SK-N-DZ (cell line): ENCODE measurements around the gene PRICKLE2.

ENCODE experiments used
- DNase-seq: peaks from one replicate; pipeline ENCODE4 v3.0.0-alpha.2; 2015; ENCODE audit warnings: low spot score

PRICKLE2 gene

DNA sequence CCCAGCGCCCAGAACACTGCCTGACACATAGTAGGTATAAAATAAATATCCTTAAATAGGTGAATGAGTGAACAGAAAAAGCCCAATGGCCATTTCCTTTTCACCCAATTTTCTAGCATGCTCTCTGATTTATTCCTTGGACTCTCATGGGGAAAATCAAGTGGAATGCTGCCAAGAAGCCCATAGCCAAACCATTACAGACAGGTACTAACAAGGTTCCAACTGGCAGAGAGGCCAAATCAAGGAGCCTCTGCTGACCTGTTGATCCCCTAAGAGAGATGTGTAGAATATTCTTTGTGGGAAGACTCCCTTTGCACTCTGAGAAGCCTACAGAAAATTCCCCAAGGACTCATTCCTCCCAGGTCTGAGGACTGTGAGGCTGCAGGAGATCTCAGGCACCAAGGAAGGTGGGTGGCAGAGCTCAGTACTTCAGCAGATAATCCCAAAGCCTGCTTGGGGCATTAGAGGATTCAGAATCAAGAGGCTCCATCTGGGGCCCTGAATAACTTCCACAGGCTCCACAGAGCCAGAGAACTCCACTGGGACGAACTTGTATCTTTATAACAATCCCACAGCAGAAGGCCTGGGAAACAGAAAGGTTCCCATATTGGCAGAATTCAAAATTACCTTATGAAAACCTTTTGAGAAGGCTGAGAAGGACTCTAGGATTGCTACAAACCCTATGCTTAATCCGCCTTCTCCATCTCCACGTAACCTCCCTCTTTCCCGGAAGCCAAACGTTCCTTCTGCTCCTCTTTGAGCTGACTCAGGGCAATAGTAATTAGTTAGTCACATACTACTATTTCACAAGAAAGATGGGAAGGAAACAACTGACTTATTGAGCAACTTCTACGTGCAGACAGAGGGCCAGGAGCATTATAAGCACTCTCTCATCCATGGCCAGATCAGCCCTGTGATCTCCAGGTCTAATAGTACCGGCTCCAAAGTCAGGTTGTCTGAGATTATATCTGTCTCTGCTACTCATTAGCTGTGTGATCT is 34.5 kb downstream of the PRICKLE2 start:
- DNase-seq, result no peak

DNA sequence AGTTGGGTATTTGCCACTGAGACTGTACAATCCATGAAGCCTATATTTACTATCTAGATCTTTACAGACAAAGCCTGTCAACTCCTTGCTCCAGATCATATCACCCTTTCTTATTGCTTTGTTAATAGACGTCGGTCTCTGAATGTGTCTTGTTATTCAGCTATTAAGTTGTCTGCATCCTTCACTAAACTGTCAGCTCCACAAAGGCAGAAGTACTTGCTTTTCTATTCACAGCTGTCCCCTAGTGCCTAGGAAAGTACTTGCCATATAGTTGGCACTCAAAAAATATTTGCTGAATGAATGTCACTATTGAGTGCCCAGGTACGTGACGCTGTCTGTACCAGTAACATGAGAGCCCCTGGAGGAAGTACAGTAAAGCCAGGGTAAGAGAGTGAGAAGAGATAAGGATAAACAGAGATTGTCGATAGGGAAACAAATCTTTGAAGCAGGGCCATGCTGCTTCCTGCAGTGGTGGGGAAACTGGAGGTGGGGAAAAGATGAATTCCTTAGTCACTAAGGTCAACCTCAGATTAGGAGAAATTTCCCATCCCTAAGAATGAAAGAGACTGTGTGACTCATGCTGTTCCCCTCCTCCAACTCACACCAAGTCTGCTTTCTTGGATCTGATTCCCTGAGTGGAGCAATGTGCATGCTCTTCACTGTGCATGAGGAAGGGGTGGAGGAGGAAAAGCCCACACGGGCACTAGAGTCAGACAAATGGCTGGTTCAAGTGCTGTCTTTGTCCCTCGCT is 36.3 kb downstream of the PRICKLE2 start:
- no peak for DNase-seq

DNA sequence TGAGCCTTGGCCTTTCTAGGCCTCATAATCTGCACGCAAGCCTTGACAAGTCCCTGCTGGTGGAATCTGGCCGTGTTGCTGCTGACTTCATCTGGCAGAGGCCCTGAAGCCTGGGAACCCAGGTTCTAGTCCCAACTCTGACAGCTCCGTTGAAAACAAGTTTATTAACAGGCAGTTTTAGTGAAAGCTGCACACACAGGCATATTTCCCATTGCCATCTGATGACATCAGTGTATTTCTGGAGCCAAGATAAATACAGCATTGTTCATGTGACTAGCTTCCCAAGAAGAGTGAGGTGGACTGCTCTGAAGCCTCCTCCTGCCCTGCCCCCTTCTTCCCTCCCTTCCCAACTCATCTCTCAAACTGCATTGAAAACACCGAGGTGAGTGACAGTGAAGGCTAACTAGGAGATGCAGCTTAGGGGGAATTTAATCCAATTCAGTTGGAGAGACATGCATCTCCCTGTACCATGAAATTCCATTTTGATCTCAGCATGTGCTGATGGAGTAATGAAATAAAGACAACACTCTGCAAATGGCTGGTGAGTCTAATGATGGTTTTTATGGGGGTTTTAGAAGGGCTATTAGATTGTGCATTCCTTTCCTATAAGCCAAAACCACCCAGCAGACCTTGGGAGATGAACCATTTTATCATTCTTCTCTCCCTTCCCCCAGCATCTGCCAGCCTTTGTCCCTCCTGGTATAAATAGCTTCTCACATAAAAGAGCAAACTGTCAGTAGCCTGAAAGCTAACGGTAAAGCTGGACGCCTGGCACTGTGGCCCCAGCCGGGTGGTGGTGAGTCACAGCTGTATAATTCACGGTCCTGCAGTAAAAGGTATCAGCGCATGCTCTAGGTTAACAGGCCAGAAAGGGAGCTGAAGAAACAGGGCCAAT is 38.0 kb downstream of the PRICKLE2 start:
- no peak for DNase-seq

DNA sequence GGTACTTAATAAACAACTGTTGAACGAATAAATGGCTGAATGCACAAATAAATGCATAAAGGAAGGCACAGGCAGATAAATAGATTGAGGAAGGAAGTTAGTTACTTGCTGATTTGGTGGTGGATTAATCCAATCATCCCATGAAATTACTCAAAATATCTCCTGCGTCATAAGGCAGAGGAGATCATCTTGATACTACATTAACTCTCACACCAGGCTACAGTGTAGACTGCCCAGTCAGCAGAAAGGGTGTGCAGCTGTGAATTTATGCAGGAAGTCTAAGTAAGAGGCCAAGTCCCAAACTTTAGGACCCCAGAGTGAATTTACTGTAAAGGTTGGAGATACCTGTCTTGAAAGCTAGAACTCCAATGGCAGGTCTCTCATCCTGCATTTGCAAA is 38.6 kb downstream of the PRICKLE2 start:
- DNase-seq, result no peak

DNA sequence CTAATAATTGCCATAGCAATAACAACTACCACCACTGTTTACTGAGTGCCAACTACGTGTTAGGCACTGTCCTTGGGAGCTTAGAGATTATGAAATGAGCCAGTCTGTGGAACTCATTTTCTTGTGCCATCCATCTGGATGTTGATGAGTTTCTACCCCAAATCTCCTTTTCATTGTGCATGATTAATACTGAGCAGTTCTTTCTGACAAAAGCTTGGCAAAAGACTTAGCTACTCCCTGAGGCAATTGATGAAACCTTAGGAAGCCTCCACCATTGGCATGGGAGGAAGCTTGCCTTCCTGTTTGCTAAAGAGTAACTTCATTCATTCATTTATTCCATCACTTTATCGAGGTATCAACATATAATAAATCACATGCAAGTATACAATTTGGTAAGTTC is 39.8 kb downstream of the PRICKLE2 start:
- no peak for DNase-seq

DNA sequence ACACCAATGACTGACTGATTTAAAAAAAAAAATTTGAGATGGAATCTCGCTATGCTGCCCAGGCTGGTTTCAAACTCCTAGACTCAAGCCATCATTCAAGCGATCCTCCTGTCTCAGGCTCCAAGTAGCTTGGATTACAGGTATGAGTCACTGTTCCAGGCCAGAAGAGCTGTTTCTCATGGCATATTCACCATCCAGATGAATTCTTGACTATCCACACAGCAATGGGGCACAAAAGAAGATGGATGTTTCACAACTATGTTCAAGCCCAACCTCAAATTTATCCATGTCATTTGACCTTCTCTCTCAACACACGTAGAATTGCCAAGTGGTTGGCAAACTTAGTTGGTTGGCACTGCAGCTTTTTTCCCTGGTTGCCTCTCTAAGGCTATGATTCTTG is 40.6 kb downstream of the PRICKLE2 start:
- DNase-seq, result no peak

DNA sequence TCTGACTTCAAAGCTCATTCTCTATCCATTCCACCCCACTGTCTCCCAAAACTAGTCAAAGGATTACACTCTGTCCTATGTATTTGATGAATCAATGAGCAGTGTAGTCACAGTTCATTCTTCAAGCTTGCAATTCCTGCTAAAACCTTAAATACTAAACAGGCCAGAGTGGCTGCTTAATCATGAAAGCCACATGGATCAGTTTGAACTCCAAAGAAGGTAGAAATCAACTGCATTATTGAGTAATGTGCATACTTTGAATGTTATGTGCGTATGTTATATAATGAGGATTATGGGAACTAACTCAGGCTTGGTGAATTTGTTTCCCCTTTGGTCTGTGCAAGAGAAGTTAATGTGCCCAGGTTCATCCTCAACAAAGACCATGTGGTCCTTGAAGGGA is 45.4 kb downstream of the PRICKLE2 start:
- DNase-seq, result no peak

DNA sequence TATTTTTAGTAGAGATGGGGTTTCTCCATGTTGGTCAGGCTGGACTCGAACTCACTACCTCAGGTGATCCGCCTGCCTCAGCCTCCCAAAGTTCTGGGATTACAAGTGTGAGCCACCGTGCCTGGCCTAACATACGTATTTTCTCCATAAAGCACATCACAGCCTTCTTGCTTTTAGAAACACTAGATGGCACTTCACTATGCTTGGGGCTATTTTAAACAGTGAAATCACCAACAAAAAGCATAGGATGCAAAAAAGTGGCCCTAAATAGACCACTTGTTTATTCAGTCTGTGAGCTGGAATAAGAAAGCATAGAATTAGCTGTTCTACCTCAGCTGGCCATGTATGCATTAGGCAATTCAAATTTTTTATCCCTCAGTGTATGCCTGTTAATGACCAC is 46.0 kb downstream of the PRICKLE2 start:
- DNase-seq, result no peak

DNA sequence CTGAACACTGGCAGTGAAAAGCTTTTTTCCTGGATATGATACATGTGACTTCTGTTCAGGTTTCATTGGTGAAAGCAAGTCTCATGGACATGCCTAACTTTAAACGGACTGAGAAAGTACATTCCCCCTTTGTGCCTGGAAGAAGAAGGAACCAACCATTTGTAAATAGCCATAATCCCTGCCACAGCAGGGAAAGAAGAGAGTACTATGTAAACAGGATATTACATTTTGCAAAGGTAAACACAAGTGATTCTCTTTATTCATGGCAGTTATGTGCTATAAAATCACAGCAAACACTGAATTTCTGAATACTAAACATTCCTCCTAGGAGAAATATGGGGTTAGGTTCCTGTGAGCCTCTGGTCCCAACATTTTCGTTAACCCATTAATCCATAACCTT is 46.8 kb downstream of the PRICKLE2 start:
- no peak for DNase-seq

DNA sequence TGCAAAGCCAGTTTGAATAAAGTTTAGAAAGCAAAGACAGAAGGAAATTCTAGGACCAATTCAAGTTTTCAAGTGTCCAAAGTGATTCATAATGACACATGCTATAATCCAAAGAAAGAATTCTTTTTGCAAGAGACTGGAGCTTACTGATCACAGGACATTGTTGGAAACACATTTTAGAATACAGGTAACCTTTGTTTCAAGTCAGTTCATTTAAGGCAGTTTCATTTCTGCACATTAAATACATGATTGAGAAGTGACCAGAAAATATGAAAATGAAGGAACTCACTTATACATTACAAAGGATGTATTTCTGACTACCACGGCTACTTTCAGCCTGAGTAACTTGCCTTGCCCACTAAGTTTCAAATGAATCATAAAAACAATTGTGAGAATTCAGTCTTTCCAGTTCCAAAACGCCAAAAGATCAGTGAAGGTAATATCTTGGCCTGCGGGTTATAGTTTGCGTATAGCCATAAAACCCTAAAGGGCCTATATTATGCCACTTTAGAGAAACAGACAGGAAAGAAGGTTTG is 48.7 kb downstream of the PRICKLE2 start:
- no peak for DNase-seq

DNA sequence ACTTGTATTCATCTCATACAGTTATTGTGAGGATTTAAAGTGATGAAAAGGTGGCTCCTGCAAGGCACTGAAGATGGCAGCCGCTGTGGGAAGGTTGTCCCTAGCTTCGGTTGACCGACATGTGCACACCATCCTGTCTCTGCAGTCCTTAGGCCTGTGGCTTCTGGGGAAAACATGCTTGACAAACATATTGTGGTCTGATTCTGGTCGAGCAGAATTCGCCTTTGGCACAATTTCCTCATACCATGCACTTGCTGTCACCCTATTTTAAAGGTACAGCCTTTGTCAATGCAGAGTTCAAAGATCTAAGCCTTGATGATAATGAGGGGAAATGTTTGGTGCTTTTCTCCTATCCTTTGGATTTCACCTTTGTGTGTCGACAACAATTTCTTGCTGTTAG is 50.9 kb downstream of the PRICKLE2 start:
- DNase-seq, result no peak

DNA sequence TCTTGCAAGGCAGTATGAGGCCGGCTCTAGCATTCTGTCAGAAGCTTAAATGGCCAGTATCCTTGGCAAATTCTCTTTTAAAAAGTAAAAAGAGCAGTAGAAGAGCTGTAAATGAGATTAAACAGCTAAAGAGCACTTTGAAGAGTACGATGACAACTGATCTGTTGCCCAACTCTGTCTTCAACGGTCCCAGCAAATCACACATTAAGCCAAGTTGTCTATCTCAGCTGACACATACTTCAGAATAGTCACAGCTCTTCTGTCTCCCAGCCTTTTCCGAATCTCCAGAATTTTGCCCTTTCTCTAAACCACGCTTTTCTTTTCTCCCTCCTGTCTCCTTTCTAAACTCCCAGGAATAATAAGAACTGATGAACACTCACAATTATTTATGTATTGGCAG is 51.7 kb downstream of the PRICKLE2 start:
- no peak for DNase-seq

DNA sequence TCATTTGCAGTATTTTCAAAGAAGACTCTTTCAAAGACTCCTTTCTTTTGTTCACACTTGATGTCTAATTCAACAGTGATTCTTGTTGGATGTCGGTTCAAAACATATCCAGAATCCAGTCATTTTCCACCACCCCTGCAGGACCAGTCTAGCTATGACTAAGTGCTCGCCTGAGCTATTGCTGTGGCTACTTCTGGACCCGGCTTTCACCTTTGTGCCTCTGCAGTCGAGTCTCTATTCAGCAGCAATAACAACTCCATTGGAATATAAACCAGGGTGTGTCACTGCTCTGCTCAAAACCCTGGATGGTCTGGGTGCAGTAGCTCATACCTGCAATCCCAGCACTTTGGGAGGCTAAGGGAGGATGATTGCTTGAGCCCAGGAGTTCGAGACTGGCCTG is 55.0 kb downstream of the PRICKLE2 start:
- no peak for DNase-seq

DNA sequence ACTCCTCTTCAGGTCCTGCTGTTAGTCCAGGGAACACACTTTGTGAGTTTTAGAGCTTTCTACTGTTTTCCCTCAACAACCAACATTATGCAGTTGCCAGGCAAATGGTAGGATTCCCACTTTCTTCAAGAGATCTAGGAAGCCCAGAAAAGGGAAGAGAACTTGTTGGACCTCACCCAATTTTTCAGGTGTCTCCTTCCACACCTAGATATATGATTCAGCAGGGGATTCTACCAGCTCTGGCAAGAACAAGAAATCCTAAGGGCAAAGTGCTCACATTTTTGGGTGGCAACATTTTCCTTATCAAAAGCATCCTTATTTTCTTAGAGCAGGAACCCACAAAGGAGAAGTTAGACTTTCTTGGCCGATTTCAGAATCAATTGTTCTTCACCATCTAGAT is 57.4 kb downstream of the PRICKLE2 start:
- DNase-seq, result no peak

DNA sequence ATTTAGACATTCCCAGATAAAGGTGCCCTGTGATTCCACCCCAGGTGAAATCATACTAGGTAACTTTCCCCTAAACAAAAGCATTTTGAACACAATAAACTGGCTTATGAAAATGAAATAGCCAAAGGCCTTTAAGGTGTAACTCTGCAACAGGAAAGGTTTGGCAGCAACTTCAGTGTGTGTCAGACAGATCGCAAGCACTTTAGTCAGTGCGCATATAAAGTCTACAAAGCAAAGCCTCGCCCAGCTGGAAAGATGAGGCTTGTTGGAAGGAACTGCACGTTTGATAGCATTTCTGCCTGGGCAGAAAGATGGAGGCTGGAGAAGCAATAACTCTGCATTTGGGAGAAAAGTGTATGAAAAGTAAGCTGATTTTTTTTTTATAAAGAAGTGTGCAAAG is 57.9 kb downstream of the PRICKLE2 start:
- no peak for DNase-seq

DNA sequence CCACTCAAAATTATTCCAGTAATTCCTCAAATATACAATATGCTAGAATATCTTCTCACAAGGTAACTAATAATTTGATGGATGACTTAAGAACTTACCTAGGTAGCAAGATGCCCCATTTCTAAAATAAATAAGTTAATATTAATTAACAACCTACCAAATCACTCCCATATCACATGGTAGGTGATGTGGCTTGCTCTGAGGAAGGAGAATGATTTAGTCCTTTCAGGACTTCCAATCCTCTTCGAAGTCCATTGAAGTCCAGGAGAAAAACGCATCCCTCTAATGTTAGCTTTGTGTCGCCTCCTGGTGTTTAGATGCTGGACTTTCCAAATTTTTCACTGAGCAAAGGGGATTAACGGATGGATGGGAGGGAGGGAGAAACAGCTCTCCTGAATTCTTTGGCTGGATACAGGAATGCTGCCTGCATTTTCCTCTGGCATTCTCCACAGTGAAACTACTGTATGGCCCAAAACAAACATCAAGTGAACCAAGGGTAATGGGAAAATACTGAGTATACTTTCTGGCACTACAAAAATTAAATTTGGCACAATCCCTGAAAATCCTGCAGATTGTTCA is 58.6 kb downstream of the PRICKLE2 start:
- peak; percentile 36 for DNase-seq

DNA sequence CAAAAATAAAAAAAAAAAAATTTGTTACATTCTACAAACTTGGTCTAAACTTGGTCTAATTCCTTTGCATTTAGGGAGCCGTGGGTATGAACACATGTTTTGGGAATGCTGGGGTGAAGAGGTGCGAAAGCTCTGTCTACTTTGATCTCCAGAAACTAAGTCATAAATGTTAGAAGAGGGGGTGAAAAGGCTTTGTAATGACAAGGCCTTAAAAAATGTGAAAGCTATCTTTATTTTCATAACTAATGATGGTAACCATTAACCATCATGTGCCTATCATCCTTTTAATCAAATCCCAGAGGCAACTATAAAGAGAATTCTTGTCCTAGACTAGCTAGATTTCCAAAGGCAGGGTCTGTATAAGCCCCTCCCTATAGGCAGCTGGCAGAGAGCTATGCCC is 60.9 kb downstream of the PRICKLE2 start:
- DNase-seq, result no peak

DNA sequence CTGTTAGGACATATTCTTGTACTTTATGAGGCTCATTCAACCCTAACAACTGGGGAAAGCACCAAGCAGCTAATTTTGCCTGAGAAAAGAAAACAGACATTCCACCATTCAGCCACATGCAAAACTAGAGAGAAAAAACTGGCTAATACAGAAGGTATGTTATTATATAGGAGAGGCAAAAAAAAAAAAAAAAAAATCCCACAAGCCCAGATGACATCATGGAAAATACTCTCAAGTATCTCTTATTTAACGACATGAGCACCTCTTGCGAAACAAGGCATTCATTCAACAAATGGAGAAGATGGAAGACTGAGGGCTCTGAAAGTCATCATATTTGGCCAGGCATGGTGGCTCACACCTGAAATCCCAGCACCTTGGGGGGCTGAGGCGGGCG is 61.5 kb downstream of the PRICKLE2 start:
- no peak for DNase-seq

DNA sequence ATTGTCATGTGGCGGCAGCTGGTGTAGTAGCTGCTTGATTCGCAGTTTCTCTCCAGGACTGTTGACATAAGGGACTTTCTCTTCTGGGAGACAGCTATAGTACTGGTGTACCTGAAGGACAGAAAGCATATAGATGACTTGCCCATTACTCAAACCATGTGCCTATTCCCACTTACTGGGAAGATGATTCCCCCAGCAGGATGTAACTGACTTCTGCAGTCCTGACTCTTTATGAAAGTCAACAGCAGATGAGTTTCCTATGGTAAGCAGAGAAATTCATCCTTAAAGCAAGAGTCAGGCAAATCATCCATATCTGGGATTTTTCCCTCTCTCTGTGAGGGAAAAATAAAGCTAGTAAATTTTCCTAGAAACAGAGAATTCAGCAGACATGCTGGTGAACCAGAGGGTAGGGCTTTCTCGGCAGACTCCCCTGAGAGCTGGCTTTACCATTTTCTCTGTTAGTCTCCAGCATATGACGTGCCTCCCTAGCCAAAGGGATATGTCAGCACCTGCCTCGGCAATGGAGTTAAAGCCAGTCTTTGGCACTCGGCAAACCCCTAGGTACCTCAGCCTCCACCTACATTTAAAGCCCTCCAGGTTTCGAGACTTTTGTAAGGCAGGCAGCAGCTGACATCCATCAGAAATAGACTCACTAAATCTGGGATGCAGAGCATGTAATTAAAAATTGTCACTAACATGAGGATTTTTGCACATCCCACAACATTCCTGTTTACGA is 62.1 kb downstream of the PRICKLE2 start:
- no peak for DNase-seq

DNA sequence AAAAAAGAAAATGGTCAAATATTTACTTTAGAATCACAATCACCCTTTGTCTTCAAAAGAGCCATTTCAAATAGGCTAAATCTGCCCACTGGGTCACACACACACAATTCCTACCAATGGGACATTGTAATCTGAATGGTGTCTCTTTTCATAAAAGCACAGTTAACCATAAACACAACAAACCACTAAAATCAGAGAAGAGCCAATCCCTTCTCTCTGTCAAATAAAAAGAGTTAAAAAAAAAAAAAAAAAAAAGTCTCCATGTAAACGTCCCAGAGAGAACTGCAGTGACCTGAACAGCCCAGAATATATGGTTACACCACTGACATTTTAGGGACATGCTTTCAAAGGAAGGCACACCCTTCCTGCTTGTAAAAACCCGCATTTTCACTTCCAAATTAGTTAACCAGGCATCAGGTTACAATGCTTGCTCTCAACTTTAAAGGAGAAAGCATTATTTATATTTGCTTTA is 63.7 kb downstream of the PRICKLE2 start:
- no peak for DNase-seq
